ENCODE measurements around the gene RARG.

Gene RARG

DNA sequence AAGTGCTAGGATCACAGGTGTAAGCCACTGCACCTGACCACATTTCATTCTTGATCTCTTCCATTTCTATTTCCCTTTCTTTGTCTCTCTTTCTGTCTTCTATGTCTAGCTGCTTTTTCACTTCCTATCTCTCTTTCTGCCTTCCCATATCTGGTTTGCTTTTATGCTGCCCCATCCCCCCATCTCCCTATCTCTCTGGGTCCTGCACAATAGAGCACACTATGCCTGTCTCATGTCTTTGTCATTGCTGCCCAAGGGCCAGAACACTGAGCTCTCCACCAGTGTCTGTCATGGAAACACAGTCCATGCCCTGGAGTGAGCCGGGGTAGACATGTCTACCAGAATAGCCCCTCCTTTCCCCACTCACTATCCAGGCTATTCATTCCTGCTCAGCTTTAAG is 12.3 kb upstream of the RARG start:
- no peak for DNase-seq

DNA sequence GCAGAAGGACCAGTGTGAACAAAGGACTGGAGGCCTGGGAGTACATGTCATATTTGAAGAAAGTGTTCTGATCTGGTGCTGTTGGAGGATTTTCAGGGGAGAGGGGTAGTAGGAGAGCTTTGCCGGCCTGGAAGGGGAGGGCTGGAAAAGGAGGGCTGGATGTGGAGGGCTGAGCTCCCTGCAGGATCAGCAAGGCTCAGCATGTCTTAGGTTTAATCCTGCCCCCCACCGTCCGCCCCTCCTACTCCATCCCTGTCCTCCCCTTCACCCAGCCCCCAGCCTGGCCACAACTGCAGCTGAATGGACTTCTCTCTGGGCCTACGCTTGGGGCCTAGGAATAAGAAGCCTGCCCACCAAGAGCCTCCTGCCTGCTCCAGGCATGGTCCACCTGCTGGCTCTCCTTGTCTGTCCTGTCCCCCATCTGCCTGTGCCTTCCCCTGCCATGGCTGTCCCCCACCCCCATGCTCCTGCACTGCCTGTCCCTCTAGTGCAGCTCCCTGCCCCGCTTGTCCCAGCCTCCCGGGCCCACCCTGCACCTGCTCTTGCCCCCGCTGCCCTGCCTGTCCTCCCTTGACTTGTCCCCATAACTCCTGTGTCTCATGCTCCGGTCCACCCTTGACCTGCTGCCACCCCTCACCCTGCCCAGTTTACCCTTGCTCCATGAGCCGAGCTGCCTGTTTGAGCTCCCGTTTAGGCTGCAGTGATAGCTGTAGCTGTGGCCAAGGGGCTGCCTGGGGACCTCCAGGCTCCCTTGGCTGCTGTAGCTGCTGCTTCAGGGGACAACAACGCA is 9.8 kb upstream of the RARG start:
- no peak for DNase-seq

- no peak for DNase-seq
Measured at GRCh38 chr12:53239643-53240258, 7.7 kb upstream of the RARG start.

- peak; percentile 60 for DNase-seq
Measured at GRCh38 chr12:53236443-53237111, 4.6 kb upstream of the RARG start.

DNA sequence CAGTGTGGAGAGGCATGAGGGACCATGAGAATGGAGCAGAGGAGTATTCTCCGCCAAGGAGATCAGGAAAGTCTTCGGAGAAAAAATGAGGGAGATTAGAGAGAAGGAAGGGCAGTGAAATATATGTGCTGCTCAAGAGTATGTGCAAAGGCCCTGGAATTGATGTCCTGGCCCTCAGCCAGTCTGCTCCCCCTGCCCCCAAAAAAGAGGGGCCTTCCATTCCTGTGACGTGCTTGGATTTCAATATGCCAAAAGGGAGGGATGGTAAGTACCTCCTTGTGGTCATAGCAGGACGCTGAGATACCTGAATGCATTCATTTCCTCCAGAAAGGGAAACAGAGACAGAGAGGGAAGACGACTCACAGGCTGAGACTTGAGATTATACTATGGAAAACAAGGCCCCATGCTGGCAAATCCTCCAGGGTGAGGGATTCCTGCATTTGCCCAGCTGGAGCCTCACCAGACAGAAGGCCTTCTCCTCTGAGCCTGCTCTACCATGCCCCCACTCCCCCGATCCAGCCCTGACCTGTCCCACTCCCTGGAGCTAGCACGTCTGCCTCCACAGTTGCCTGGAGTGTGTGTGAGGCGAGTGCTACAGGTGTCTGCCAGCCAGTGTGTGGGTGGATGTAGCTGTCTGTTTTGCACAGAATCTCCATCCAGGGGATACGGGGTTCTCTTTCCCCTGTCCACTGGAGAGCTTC is 3.9 kb upstream of the RARG start:
- DNase-seq = no peak

- no peak for DNase-seq
Measured at GRCh38 chr12:53235164-53235563, 3.2 kb upstream of the RARG start.

DNA sequence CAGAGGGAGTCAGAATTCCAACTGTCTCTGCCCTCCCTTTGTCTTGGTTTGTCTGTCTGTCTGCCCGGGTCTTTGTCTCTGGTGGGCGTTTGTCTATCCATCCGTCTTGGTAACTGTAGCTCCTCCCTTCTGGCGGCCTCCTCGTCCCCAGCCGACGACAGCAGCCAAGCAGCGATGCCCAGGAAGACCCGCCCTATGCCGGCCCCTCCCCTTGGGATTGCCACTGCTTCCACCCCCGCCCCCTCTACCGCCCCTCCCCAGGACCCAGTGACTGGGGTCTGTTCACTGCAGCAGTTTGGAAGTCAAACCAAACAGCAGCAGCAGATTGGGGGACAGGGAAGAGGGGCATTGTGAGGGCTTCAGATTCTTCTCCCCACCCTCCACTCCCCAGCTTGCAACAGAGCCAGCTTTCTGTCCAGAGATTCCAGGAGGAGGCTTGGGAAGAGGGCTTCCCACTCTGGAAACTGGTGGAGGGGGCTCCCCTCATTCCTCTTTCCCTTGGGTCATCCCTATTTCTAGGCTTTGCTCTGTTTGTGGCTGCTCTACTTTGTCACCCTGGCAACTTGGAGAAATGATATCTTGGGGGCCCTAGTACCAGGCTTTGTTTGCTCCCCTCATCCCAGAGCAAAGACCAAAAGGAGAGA is 2.4 kb upstream of the RARG start:
- DNase-seq = no peak

DNA sequence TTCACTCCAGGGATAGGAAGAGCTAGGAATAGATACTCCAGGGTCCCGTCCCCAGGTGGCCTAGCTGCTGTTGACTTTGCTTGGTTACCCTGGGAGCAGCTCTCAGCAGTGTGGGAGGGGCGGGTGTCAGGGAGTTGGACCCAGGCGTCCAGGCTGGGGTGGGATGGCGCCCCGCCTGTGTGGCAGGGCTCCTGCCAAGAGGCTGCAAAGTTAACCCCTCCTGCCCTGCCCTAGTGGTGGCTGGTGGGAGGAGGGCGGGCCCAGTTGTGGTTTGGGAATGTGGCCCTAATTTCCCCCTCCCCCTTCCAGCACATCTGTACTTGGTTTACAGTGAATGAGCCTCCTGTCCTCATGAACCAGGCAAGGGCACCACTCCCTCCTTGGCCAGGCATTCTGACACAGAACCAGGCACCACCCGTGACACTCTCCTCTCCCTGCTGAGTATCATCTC is 1.7 kb upstream of the RARG start:
- DNase-seq = no peak

DNA sequence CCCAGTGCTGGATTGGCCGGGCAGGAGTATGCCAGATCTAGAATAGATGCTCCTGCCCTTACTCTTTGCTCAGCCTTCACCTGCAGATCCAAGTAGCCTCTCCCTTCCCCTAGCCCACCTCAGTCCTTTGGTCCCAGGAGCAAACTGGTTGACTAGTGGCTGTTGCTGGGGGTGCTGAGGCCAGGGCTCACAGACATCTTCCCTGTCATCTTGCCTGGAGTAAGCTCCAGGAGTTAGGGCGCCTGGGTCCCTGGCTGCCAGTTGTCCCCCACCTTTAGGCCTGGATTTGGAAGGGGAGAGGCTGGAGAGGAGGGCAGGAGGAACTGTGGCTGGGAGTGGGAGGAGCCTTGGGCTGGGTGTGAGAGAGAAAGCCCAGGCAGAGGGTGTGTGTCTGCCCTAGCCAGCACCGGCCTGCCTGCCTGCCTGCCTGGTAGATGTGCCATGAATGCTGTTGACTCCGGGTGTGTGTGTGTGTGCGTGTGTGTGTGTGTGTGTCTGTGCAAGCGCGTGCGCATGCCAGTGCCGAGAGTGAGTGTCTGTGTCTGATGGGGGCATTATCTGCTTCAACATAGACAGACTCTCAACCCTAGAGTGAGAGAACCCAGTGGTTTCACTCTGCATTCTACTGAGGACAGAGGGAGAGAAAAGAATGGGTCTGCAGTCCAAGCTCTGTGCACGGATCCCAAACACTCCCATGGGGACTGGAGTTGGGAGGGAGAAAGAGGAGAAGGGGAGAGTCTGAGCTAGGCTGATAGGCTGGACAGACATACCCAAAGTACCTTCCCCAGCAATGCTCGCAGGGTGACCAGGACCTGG is 845 bp upstream of the RARG start:
- no peak for DNase-seq

DNA sequence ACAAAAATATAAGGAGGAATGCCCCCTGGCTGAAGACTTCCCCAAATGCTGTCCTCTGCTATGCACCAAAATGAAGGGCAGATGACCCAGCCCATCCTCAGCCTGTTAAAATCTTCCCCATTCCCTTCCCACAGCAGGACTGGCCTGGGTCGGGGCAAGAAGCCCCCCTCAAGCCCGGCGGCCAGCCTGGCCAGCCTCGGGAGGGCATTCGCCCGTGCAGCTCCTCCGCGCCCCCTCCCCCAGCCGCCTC is 413 bp downstream of the RARG start:
- no peak for DNase-seq

DNA sequence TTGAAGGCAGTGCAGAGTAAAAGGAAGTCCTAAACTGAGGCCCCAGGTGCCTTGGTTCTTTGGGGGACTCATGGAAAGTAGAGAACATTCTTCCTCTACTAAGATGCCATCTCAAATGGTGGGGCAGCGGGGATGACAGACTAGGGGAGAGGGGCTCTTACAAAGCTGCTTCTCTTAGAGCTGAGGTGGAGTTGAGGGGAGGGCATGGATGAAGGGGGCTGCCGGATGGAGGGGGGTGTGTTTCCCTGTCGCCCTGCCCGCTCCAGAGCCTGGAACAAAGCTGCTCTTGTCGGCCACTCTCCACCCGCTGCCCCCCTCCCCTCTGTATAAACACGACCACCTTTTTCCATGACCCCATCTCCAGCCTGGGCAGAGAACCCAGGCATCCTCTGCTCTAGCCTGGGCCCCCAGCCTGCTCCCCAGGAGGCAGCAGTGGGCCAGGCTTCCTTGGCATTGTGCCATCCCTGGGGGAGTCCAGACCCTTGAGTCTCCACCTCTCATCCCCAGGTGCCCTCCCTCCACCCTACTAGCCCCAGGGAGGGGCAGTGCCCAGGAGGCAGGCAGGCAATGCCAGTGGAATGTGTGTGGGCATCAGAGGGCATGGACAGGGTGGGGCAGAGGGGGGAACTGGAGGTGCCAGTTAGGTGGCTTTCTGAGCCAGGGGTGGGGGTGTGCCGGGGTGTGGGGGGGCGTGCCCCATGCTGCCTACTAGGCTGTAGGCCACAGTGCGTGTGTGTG is 1.7 kb downstream of the RARG start:
- no peak for DNase-seq

DNA sequence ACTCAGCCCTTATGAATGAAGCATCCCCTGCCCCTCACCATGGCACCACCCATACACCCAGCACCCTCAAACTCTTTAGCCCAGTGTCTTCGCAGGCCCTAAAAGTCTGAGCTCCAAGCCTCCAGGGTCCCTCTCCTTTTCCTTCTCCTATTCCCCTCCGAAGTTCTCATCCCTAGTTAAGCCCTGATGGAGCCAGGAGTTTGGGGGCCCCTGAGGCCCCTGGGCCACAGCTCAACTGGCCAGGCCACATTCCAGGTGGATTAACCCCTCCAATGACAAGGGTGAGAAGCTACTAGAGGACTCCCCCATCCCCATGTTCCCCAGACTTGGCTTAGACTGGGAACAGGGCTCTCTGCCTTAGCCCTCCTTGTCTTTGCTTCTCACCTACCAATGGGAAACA is 2.6 kb downstream of the RARG start:
- DNase-seq = no peak

- no peak for DNase-seq
Measured at GRCh38 chr12:53227836-53228235, 4.2 kb downstream of the RARG start.

DNA sequence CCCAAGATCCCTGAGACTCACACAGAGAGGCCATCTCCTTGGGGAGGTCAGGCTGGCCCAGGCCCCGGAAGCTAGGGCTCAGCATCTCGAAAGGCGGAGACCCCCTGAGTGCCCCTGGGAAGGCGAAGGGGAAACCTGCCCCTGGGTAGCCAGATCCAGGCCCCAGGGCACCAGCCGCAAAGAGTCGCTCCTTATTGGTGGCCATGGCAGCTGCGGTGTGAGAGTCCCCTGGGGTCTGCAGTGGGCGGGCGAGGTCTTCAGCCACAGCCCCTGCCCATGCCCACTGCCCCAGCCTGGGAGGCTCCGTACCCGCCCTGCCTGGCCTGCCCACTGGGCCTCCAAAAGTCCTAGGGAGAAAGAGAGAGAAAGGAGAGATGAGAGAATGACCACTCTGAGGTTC is 4.7 kb downstream of the RARG start:
- no peak for DNase-seq

- DNase-seq = no peak
Measured at GRCh38 chr12:53226815-53227214, 5.2 kb downstream of the RARG start.

- DNase-seq = no peak
Measured at GRCh38 chr12:53225635-53226424, 6.2 kb downstream of the RARG start.

GRCh38 chr12:53224897-53225634 is 6.9 kb downstream of the RARG start:
- DNase-seq = no peak

GRCh38 chr12:53224061-53224896 is 7.7 kb downstream of the RARG start:
- no peak for DNase-seq

All from CD4-positive, alpha-beta T cell treated with Interferon gamma for 1 hour (primary cell).